DMS53 (cell line): ENCODE results near the gene RALY.

Experiments used
- DNase-seq: peaks from one replicate; lab custom pipeline; 2025; lab: John Stamatoyannopoulos, UW

Gene RALY

DNA sequence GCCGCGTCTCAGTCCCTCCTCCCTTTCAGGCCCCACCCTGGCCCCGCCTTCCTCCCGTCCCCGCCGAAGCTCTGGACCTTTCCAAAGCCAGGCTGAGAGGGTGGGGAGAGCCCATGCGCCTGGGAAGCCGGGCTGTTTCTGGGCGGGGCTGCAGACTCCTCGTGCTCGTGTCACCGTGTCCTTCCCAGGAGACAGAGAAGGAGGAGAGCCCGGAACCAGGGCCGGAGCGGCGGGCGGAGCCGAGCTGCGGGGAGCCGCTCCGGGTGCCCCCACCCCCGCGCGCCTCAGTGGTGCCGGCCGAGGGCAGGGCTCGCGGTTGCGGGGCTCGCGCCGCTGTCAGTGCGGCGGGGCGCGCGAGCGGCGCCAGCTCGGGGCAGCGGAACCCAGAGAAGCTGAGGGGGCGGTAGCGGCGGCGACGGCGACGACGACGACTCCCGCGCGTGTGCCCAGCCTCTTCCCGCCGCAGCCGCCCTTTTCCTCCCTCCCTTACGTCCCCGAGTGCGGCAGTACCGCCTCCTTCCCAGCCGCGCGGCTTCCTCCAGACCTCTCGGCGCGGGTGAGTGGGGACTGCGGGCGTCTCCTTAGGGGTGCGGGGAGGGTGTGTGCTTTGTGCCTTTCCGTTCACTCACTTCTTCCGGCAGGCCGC is at the start of gene RALY:
Gene RALY (plus strand): TSS at position 336 of the 646 bp plus-strand sequence. CDS start 78,164 bp downstream, outside the sequence.
- peak; percentile 94 for DNase-seq

DNA sequence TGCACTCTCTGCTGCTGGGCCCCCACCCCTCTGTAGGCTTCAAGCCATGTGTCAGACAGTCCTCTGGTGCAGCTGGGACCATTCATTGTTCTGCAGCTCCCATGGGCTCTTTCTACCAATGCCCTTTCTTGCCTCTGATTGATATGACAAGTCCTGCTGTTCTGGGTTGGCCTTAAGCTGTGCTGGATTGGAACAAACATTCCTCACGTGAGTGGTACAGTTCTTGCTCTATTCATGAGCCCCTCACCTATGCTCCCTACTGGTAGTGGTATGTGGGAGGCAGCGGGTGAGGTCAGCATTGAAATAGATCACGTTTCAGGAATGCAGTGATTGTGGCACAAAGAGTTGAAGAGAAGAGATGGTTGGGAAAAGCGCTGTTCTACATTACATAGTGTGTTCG is 48.8 kb upstream of the RALY start:
- no peak for DNase-seq

- DNase-seq = no peak
Measured at GRCh38 chr20:33945391-33946081, 48.2 kb upstream of the RALY start.

- peak; percentile 91 for DNase-seq
Measured at GRCh38 chr20:33947709-33948295, 45.9 kb upstream of the RALY start.

DNA sequence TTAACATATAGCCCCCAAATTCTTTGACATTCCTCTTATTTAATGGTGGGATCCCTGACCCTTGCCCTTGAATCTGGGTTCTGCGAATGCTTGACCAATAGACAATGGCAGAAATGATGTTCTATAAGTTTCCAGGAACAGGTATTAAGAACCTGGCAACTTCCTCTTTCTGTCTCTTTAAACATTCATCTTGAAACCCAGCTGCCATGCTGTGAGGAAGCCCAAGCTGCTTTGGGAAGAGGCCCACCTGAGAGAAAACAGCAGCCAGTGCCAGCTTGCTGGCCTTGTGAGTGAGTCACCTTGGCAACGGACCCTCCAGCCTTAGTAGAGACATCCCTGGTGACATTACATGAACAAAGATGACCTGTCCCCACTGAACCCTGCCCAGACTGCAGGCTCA is 45.2 kb upstream of the RALY start:
- DNase-seq = peak; percentile 19

DNA sequence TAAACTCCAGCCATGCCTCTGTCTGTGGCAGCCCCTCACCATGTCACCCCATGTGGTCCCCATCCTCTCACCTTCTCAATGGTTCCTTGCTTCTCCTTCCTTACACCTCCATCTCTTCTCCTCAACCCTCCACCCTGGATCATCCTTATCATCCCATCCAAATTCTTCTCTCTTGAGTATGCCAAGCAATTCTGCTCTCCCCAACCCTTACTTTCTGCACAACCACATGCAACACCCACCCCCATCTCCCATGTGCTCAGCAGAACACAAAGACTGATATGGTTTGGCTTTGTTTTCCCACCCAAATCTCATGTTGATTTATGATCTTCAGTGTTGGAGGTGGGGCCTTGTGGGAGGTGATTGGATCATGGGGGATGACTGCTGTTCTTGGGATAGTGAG is 42.5 kb upstream of the RALY start:
- no peak for DNase-seq

GRCh38 chr20:33954504-33954903 is 39.2 kb upstream of the RALY start:
- DNase-seq = no peak

DNA sequence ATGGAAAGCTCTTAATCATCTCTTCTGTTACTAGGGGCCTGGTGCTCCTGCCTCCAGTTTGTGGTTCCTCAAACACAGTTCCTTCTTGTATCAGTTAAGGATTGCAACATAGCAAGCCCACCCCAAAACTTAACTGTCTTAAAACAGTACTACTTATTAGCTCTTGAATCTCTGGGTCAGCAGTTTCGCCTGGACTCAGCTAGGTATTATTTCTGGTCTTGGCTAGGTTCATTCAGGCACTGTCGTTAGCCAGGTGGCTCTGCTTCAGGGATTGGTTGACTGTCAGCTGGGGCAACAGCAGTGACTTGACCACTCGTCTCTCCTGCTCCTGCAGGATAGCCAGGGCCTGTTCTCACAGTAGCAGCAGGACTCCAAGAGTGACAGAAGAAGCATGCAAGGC is 30.0 kb upstream of the RALY start:
- DNase-seq = no peak

- no peak for DNase-seq
Measured at GRCh38 chr20:33964441-33964840, 29.3 kb upstream of the RALY start.

DNA sequence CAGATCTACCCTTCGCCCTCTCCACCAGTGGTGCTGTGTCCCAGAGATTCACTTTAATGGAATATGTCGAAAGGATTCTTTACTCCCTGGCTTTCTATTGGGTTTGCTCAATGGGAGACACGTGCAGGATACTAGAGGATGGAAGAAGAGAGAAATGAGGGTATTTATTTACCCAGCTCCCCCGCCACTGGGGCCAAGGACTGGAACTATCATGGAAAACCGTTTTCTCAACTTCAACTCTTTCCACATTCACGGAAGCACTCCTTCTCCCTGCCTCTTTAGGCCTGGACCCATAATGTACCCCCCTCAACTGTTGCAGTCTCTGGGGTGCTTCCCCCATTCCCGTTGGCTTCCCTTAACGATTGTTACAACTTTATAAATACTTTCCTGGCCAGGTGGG is 26.6 kb upstream of the RALY start:
- no peak for DNase-seq

DNA sequence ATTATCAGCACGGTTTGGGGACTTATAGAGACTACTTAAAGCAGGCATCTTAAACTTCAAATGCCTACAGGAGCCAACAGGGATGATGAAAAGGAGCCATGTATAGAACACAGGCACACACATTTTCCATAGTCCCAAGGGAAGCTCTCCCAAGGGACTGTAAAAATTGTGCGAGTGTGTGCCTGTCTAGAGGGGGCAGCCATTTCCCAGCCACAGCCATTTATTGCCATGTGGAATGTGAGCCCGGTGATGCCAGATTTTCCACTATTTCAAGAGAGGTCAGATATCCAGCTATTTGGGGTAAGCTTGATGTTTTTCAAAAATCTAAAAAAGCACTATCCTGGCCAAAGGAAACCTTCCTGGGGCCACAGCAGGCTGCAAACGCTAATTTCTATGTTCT is 24.1 kb upstream of the RALY start:
- DNase-seq = no peak

DNA sequence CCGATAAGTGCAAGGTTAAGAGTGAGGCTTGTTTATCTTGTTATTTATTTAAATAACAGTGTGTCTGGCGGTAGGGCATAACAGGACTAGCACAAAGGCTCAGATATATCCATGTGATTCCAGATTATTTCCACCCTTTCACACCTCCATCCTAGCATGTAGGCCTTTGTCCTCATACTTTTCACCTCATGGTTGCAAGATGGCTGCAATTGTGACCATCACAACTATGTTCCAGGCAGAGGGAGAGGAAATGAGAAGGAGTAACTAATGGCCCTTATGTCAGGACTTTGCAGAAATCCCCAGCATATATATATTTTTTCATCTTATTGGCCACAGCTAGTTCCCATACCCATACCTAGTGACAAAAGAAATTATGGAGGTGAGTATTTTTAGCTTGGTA is 23.5 kb upstream of the RALY start:
- no peak for DNase-seq

- DNase-seq = no peak
Measured at GRCh38 chr20:33971147-33971975, 22.4 kb upstream of the RALY start.

DNA sequence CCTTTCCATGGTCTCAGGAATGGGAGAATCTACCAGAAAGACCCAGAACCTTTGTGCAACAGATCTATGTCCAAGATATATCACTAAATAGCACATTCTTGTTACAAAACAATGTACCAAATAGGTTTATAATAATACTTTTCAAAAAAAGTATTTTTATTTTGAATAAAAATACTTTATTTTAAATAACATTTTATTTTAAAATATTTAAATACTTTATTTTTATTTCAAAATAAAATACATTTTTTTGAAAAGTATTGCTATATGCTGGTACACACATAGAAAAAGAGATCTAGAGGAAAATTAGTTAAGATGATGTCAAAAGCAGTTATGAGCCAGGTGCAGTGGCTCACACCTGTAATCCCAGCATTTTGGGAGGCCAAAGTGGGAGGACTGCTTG is 16.8 kb upstream of the RALY start:
- DNase-seq = no peak

DNA sequence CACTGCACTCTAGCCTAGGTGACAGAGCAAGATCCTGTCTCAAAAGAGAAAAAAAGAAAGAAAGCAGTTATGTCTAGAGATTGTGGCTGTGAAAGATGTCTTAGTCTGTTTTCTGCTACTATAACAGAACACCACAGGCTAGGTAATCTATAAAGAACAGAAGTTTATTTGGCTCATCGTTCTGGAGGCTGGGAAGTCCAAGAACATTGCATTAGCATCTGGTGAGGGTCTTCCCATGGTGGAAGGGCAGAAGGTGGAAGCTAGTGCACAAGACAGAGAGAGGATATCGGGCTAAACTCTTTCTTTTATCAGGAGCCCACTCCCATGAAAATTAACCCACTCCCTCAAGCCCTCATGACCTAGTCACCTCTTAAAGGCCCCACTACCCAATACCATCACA is 16.2 kb upstream of the RALY start:
- no peak for DNase-seq

GRCh38 chr20:33979094-33979493 is 14.6 kb upstream of the RALY start:
- DNase-seq = no peak

DNA sequence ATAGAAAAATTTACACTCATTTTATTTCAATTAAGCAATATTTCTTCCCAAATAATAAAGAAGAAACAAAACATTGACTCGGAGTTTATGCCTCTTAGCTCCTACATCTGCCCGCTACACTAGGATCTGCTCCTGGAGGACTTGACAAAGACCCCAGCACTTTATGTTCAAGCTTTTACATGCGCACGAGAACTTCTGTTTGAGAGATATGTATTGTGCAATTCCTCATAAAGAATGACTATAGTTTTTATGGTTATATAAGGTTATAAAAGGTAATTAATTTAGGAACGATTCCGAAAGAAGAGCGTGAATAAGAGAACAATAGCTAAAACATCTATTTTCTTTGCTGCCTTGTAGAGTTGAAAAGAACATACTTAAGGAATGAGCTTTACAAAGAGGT is 12.4 kb upstream of the RALY start:
- DNase-seq = no peak

DNA sequence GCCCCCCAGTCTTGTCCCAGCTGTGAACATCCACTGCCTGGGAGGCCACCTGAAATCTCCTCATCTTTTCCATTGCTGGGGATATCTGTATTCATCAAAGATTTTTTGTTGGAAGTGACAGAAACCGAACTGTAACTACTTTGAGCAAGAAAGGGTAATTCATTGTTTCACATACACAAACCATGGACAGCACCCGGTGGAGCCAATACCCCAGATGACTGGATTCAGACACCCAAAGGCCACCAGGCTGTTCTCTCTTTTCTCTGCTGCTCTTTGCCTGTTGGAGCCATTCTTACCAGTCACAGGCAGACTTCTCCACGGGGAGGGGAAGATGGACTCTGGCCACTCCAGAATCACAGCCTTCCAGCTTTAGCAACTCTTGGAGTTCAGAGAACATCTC is 11.7 kb upstream of the RALY start:
- DNase-seq = no peak

DNA sequence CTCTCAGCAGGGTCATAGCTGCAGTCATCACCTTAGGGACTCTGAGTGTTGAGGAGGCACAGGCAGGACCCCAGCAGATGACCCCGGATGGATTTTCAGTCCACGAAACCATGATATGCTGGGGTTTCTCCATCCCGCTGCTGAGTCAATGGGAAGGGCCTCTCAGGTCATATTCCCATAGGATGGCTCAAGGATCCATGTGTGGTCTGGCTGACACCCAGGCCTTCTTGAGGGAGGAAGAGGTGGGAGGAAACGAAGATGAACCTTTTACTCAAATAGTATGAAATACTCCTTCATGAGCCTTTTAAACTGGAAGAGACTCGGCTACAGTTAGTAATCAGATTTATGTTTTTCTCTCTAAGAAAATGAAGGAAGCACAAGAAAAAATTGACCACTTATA is 10.3 kb upstream of the RALY start:
- DNase-seq = no peak

DNA sequence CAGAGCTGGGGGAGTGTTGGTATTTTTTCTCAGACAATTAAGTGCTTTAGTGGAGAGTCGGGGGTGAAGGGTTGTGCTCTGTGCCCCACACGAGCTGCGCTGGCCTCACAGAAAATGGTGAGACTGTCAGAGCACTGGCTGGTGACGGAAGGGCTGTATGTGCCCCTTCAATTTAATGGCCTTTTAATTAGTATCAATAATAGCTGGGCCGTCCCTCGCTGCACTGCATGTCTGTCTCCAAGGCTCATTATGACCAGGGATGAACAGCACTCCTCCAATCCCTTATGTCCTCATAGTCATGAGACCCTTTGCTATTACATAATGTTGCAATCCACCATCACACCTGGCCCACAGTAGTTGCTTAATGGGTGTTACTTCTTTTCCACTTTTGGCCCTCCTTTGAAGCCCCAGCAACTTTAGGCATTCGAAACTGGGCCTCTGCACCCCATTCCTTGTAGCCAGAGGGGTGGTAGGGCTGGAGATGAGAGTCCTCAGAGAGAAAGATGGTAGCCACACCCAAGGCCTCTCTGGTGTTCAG is 9.5 kb upstream of the RALY start:
- DNase-seq = no peak

GRCh38 chr20:33985280-33985679 is 8.4 kb upstream of the RALY start:
- no peak for DNase-seq

GRCh38 chr20:33985830-33986229 is 7.9 kb upstream of the RALY start:
- no peak for DNase-seq
